MV-4-11 (cell line): ENCODE data around the gene HDGFL1.

Experiments used
- DNase-seq: peaks from one replicate; lab custom pipeline; 2025; lab: John Stamatoyannopoulos, UW

Gene HDGFL1

GRCh38 chr6:22569281-22570184 is at the start of gene HDGFL1:
Gene HDGFL1, plus strand, starts transcription at chr6:22569566. Its CDS starts 10 bp downstream, at chr6:22569576.
- no peak for DNase-seq

GRCh38 chr6:22521035-22521434 is 48.3 kb upstream of the HDGFL1 start:
- no peak for DNase-seq

GRCh38 chr6:22526736-22527135 is 42.6 kb upstream of the HDGFL1 start:
- no peak for DNase-seq

GRCh38 chr6:22529866-22530265 is 39.5 kb upstream of the HDGFL1 start:
- no peak for DNase-seq

- DNase-seq: no peak
Measured at GRCh38 chr6:22530506-22530905, 38.9 kb upstream of the HDGFL1 start.

- DNase-seq: no peak
Measured at GRCh38 chr6:22536122-22536521, 33.2 kb upstream of the HDGFL1 start.

- DNase-seq: no peak
Measured at GRCh38 chr6:22544476-22544875, 24.9 kb upstream of the HDGFL1 start.

- no peak for DNase-seq
Measured at GRCh38 chr6:22545051-22545450, 24.3 kb upstream of the HDGFL1 start.

- DNase-seq: no peak
Measured at GRCh38 chr6:22546236-22546635, 23.1 kb upstream of the HDGFL1 start.

- DNase-seq: no peak
Measured at GRCh38 chr6:22550971-22551670, 18.2 kb upstream of the HDGFL1 start.

GRCh38 chr6:22556266-22556665 is 13.1 kb upstream of the HDGFL1 start:
- no peak for DNase-seq

GRCh38 chr6:22557007-22557406 is 12.4 kb upstream of the HDGFL1 start:
- no peak for DNase-seq

GRCh38 chr6:22558288-22558882 is 11.0 kb upstream of the HDGFL1 start:
- DNase-seq: no peak

GRCh38 chr6:22568854-22569253 is 512 bp upstream of the HDGFL1 start:
- no peak for DNase-seq

GRCh38 chr6:22570185-22570551 is 802 bp downstream of the HDGFL1 start:
- no peak for DNase-seq

GRCh38 chr6:22575190-22575589 is 5.8 kb downstream of the HDGFL1 start:
- no peak for DNase-seq

- no peak for DNase-seq
Measured at GRCh38 chr6:22579439-22579838, 10.1 kb downstream of the HDGFL1 start.

GRCh38 chr6:22580337-22580736 is 11.0 kb downstream of the HDGFL1 start:
- no peak for DNase-seq

- no peak for DNase-seq
Measured at GRCh38 chr6:22582417-22583205, 13.2 kb downstream of the HDGFL1 start.

GRCh38 chr6:22583230-22583629 is 13.9 kb downstream of the HDGFL1 start:
- DNase-seq: no peak

- no peak for DNase-seq
Measured at GRCh38 chr6:22583927-22584326, 14.6 kb downstream of the HDGFL1 start.

- no peak for DNase-seq
Measured at GRCh38 chr6:22589118-22589517, 19.8 kb downstream of the HDGFL1 start.
